GM13976 (cell line): ENCODE results near the gene C1orf198.

Experiments
- DNase-seq: peaks from one replicate; pipeline ENCODE4 v3.0.0; 2012; ENCODE audit warnings: low spot score
- in situ Hi-C: fragments of 300-500 bp; cut with MboI; formaldehyde crosslinking; loops from one replicate; pipeline ENCODE4 v1.12.0; 2022; ENCODE audit warnings: low sequenced_read_pairs, mixed read lengths, inconsistent platforms; ENCODE audit not compliant: unreplicated experiment
- TF ChIP-seq, protein P1 (sequence below): IDR thresholded peaks from 2 replicates; pipeline ENCODE4 v1.5.1; 2012; ENCODE audit warnings: borderline replicate concordance, mild to moderate bottlenecking; ENCODE audit not compliant: insufficient read depth; ENCODE audit errors: extremely low read depth, missing control alignments, control extremely low read depth

The C1orf198 gene

DNA sequence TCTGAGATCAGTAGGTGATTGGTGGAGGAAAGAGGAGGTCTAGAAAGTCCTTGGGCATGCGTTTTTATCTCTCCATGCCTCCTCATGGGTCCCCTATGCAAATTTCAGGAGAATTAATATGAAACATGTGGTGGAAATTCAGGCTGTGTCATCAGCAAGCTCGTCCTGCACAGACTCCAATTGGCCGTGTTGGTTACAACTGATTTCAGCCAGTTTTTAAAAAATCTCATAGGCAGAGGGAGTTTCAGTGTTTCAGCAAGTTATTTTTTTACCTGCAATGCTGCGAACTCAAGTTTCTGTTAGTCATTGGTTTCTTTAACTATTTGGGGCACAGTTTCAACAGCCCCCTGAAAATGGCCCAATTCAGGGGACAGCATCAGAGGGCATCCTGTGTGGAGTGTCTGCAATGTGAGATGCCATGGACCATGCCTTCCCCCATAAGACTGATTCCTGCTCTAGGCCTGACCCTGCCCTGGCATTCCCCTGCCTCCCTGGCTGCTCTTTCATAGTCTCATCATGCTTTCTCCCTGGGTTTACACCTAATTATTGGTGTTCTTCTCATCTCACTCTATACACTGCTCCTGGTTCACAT lies 59.9 kb downstream of the C1orf198 start:
- no peak for DNase-seq
- in situ Hi-C loops: no loop called here
- TF ChIP-seq, protein P1, sequence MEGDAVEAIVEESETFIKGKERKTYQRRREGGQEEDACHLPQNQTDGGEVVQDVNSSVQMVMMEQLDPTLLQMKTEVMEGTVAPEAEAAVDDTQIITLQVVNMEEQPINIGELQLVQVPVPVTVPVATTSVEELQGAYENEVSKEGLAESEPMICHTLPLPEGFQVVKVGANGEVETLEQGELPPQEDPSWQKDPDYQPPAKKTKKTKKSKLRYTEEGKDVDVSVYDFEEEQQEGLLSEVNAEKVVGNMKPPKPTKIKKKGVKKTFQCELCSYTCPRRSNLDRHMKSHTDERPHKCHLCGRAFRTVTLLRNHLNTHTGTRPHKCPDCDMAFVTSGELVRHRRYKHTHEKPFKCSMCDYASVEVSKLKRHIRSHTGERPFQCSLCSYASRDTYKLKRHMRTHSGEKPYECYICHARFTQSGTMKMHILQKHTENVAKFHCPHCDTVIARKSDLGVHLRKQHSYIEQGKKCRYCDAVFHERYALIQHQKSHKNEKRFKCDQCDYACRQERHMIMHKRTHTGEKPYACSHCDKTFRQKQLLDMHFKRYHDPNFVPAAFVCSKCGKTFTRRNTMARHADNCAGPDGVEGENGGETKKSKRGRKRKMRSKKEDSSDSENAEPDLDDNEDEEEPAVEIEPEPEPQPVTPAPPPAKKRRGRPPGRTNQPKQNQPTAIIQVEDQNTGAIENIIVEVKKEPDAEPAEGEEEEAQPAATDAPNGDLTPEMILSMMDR: no peak

DNA sequence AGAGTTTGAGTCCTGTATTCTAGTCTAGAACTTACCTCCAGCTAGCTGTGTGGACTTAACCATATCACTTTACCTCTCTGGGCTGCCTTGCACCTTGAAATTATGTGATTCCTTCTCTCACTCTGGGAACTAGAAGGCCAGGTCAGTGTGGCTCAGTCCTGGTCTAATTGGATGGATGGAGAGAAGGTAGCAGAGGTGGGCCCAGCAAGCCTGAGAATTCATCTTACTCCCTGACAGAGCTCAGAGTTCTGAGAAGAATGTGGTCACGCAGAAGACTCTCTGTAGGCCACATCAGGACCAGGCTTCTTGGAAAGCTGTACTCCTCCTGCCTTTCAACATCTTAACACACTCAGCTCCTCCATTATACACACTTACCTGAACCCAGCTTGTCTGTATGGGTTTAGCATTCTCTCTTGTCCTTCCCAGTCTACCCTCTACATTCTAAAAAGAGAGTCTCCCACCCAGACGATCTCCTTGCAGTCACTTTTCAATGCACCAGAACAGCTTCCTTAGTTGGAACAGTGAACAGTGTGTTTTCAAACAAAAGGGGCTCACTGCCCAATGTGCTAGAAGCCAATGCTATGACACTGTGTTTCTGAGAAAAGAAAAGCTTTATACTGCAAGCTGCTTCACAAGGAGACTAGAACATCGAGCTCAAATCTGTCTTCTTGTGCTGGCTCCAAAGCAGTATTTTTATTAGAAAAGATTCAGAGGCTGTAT lies 60.6 kb downstream of the C1orf198 start:
- TF ChIP-seq, protein P1: no peak
- in situ Hi-C loops: no loop called here
- no peak for DNase-seq

DNA sequence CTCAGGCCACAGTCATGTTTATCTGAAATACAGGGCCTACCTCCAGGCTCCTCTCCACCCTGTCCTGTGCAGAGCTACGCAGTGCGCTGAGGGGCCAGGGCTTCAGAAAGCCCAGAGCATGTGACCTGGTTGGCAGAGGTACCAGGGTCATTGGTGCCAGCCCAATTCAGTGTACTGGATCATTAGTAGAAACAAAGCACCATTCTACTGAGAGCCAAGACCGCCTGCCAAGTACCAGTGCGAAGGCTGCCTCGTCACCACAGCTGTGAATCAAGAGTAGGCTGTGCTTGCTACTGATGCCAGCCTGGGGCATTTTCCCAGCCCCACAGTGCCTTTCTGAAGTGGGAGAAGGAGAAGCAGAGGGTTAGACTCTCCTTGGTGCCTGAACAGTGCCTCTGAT lies 61.3 kb downstream of the C1orf198 start:
- TF ChIP-seq, protein P1: no peak
- DNase-seq: no peak
- in situ Hi-C loops: no loop called here

DNA sequence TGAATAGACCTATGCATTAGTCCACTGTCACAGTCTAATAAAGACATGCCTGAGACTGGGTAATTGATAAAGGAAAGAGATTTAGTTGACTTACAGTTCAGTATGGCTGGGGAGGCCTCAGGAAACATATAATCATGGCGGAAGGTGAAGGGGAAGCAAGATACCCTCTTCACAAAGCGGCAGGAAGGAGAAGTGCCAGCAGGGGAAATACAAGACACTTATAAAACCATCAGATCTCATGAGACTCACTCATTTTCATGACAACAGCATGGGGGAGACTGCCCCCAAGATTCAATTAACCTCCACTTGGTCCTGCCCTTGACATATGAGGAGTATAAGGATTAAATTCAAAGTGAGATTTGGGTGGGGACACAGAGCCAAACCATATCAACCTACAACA lies 61.8 kb downstream of the C1orf198 start:
- DNase-seq: no peak
- in situ Hi-C loops: no loop called here
- TF ChIP-seq, protein P1: no peak

DNA sequence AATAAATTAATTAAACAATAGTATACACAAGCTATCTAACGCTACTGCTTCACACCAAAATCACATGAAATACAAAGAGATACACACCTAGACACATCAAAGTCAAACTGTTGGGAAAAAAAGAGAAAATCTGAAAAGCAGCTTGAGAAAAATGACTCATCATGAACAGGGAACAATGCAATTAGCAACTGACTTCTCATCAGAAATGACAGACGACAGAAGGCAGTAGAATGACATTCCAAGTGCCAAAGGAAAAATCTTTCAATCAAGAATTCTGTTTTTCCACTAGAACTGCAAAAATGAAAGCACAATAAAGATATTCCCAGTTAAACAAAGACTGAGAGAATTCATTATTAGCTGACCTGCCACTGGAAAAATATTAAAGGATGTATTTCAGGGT lies 63.9 kb downstream of the C1orf198 start:
- in situ Hi-C loops: no loop called here
- DNase-seq: no peak
- TF ChIP-seq, protein P1: no peak

DNA sequence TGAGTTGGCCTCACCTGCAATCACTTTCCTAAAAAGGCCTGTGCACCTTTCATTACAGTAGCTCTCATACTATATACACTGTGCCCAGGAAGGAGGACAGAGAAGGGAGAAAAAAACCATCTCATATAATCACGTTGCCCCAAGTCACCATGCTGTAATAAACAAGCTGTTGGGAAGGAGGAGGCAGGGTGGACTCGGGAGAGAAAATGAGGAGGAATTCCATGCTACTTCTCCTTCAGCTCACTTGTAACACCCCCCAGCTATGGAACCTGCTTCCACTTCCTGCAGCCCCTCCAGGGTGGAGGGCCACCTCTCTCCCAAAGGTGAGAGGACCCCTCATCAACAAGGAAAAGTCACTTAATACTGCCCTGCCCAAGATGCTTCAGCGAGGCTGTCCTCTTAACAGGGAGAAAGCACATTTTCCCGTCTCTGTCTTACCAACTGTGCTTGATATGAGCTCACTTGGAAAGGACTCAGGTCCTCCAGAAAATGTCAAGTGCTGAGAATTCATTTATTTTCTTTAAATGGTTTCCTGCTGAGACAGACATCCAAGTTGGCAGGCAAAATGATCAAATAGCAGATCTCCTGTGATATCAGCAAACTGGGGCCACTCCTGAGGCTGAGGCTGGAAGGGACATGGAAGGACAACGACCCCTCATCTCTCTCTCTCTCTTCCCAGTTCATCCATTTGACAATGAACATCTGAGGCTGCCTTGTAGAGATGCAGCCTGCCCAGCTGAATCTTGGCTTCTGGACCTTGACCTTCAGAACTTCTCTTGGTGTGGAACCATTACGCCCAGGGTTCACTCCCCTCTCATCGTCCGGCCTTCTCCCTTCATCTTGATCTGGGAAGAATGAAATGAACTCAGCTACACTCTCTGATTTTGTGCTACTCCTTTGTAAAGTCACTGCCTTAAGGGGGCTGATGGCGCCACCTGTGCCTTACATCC lies 67.2 kb downstream of the C1orf198 start:
- TF ChIP-seq, protein P1: no peak
- no peak for DNase-seq
- in situ Hi-C loops: no loop called here
